Activated T-cell treated with anti-CD3 and anti-CD28 coated beads, Interleukin-2, amount 50 U/mL, for 1 hour (primary cell): ENCODE measurements around the gene DSCAM.

Experiments used
- DNase-seq: peaks from one replicate; pipeline ENCODE4 v3.0.0-alpha.2; 2020

Gene DSCAM

DNA sequence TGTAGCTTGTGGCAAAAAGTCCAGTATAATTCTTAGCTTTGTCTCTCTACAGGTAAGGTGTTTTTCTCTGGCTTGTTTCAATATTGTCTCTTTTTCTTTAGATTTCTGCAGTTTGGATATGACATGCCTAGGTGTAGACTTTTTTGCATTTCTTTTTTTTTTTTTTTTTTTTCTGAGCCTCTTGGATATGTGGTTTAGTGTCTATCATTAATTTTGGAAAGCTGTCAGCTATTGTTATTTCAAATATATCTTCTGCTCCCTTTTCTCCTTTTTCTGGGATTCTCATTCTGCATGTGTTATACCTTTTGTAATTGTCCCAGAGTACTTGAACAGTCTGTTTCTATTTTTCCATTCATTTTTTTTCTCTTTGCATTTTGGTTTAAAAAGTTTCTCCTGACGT, 243.2 kb downstream of the DSCAM start:
- DNase-seq: no peak

DNA sequence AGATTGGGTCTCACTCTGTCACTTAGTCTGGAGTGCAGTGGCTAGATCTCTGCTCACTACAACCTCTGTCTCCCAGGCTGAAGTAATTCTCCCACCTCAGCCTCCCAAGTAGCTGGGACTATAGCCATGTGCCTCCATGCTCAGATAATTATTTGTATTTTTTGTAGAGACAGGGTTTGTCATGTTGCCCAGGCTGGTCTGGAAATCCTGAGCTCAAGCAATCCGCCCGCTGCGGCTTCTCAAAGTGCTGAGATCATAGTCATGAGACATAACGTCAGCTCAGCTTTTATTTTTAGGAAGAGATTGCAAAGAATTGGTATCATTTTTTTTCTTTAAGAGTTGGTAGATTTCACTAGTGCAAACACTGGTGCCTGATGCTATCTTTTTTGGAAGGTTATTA, 244.9 kb downstream of the DSCAM start:
- no peak for DNase-seq

DNA sequence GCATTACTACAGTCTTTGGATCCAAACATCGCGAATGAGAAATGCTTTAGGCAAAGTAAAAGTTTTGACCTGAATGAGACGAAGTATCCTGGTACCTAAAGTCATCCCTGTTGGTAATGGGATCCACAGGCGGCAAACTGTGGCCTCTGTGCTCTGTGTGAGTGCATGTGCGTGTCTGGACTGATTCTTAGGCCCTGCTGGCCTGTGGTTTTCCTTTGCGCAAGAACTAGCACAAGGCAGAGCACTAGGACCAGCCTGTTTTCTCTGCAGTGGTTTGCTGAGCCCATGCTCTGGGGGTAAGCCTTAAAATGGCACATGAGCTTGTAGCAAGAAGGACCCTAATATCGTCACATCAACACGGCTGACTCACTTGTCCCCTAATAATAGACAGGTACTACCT, 251.2 kb downstream of the DSCAM start:
- DNase-seq: no peak

DNA sequence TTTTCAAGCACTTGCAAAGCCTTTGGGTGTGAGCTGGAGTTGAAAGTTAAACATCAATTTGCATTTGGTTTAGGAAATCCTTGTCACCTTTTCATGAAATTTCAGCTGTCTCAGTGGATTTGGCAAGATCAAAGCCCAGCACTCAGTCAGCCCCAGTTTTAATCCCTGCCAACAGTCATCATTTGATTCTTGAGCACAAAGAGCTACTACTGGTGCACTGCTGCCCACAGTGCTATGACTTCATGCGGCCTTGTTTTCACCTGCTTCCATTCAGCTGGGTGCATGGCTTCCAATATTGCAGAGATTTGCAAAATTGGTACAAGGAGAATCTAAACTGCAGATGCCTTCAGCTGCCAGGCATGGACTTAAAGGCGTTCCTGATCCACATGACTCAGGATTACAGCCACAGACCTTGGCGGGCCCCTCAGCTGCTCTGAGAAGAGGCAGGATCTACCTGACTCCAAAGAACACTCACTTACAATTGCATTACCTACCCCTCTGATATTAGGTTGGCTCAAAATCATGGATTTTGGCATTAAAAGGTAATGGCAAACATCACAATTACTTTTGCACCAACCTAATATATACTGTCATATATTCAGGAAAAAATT, 259.1 kb downstream of the DSCAM start:
- DNase-seq: no peak

DNA sequence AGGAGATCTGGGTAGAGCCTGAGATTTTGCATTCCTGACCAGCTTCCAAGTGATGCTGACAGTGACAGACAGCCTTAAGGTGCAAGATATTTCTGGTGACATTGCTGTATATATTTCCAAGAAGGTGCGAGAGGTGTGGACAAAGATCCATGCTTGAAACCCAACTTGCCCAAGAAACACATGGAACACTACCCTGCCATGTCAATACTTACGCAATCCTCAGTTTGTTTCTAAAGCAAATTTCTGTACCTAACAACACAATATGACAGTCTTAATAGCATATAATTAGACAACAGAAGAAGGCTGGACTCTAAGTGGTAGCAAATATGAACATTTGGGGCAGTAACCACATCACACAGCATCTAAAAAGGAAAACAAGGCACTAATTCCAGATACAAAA, 260.4 kb downstream of the DSCAM start:
- no peak for DNase-seq

DNA sequence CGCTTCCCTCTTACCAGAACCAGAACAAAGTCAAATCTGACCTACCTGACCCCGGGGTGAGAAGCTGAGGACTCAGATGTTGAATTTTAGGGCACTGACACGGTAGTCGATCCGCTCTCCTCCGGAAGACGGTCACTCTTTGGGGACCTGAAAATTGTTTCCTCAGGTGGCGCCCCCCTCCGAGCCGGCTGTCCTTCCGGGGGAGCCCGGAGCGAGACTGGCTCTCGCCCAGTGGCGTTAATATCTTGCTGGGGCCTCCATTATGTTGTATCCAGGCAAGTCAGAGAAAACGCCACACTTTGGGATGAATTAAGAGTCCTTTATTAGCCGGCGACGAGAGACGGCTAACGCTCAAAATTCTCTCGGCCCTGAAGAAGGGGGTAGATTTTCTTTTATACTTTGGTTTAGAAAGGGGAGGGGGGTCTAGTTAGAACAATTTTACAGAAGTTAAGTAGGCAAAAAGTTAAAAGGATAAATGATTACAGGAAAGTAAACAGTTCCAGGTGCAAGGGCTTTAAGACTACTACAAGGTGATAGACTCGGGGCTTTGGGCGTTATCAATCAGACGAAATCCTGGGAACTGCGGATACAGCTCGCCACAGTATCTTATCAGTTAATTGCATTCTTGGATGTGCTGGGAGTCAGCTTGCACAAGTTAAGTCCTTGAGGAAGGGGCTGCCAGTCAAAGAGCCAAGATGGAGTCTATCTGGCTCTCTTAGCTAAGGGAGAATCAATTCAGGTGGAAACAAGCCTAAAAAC, 269.5 kb downstream of the DSCAM start:
- no peak for DNase-seq

DNA sequence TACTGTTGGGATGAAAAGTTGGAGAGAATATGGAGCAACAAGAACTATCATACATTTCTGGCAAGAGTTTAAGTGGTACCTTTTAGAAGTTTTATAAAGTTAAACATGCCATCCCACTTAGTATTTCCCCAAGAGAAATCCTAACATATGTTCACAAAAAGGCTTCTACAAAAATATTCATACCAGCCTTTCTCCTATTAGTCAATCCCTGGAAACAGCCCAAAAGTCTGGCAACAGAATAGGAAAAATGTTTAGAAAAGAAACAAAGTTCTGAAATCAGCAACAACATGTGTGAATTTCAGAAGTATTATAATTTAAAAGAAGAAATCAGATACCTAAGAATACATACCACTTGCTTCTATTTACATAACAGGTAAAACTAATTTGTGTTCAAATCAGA, 271.0 kb downstream of the DSCAM start:
- no peak for DNase-seq

DNA sequence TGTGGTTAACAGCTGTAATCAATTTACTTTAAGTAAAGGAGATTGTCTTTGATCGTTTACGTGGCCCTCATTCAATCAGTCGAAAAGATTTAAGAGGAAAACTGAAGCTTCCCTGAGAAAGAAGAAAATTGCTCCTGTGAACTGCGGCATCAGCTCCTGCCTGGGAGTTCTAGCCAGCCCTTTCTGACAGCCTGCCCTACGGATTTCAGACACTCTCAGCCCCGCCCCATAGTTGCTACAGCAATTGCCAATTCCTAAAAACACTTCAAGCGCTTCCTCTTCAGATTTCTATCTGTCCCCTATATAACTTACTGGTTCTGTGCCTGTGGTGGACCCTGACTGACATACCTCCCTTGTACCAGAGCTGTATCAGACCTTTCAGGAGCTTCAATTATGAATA, 277.6 kb downstream of the DSCAM start:
- no peak for DNase-seq

DNA sequence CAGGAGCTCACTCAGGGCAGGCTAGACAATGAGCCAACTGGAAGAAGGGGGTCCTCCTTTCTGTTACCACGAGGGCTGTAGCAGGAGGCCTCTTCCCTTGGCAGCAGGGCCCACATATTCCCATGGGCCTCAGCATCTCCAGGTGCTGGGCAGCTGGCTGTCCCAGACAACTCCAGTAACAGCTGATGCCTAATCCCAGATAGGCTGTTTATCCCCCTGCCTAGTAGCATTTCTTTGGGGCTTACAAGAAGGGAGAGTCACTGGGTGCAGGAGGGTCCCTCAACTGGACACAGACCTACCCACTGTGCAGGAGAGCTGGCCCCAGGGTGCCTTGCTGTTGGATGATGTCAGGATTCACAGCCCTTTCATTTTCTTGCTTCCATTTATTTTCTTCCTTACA, 278.2 kb downstream of the DSCAM start:
- no peak for DNase-seq

DNA sequence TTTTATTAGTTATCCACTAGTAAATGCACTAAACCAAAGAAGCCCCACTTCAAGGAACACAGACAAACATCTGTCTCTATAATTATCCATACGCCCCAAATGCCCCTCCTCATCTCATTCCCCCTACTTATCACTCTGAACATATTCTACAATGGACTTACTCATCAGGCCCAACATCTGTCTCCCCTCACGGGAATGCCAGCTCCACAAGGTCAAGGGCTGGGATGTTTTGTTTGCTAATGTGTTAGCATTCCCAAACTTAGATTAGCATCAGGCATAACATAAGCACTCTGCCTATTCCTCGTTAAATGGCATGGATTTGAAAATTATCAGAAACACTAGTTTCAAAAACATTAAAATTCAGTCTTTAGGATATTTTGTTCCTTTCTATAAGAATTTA, 279.5 kb downstream of the DSCAM start:
- no peak for DNase-seq

DNA sequence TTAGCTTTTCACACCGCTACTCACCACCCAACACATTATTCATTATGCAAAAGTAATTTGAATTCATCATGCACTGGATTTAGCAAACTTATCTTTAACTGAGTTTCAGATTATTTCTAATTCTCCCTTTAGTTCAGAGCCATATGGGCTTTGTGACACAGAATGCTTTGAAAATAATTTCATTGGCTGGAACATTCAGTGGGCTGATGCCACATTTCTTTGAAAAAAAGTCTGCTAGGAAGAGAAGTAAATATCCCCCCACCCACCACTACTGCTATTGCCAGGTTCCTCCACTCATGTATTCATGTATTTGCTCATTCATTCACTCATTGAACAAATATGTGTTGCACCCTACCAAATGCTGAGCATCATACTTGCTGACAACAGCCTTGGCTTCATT, 280.5 kb downstream of the DSCAM start:
- no peak for DNase-seq

DNA sequence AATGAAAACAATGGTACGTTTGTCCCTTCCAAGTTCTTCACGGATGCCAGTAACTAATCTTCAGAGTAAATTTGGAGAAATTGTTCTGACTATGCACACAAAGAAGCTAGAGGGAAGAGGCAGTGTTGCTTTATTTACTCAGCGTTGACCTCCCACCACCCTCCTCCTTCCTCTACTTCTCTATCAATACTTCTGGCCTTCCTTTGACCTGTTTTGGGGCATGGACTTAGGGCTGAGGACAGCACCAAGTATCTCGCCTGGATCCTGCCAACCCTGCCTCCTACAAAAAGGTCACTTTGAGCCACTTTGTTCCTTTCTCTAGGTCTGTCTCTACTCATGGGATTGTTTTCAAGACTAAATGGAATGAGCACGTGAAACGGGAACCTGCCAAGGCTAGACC, 282.6 kb downstream of the DSCAM start:
- DNase-seq: no peak

DNA sequence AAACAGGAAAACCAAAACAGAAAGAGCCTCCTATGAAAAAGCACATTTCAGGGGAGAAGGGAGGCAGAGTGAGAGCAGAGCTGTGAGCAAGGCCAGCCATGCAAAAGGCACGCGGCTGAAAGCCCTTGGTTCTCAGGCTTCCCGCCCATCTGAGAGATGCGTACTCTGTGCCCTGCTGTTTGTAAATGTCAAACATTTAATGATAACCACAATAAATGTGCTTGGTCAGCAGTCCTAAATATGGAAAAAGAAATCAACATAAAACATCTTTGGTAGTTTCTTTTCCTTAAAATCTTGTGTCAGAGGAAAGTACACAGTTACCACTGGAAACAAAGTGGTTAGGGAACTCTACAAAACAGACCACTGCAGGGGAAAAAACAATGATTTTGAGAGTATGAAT, 283.1 kb downstream of the DSCAM start:
- no peak for DNase-seq

DNA sequence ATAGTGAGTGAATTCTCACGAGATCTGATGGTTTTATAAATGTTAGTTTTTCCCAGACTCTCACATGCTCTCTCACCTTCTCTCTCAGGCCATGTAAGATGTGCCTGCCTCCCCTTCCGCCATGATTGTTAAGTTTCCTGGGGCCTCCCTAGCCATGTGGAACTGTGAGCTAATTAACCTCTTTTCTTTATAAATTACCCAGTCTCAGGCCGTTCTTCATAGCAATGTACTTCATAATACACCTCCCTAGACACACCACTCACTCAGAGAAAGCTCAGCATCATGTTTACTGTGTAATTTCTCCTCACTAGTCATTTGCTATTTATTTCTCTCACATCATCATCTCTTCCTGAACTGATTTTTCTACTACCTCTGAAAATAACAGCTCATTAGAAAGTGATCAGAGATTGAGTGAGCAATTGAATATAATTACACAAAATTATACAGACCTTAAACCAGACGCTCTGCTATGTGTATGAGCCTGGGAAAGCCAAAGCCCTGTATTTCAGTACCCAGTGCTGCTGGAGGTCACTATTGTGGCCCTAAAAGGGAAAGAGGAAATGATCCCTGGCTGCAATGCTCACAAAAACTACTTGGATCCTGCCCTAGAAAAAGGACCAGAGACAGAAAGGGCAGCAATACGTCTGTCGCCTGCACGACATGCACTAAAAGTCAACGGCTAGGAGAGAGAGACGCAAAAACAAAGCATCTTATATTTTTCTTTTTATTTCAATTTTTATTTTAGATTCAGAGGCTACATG, 284.5 kb downstream of the DSCAM start:
- DNase-seq: no peak

DNA sequence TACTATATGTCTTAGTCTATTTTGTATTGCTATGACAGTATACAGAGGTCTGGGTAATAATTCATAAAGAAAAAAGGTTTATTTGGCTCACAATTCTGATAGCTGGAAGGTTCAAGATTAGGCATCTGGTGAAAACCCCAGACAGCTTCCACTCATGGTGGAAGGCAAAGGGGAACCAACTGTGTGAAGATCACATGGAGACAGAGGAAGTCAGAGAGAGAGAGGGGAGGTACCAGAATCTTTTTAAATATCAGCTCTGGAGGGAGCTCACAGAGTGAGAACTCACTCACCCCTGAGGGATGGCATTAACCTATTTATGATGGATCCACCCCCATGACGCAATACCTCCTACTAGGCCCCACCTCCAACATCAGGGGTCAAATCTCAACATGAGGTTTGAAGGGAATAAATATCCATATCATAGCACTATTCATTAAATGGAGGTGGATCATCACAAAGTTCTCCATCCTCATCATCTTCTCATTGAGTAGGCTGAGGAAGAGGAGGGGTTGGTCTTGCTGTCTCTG, 290.5 kb downstream of the DSCAM start:
- no peak for DNase-seq

DNA sequence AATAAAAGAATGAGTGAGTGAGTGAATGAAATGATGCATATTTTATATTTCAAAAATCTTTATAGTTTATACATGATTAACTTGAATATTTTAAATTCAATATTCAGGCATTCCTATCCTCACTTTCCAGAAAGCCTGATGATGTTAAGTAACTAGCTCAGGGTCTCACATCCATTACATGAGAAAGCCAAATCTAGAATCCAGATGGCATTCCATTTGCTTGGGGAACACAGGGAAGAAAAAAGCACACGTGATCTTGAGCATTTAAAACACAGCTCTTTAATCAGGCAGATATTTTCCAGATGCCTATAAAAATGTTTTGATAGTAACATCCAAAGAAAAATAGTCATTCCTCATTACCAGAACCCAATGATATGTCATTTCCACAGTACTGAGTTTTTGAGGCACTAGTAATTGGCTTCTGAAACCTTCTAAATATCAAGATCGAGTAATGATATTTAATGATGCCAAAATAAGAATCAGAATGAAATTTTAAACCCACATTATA, 291.9 kb downstream of the DSCAM start:
- no peak for DNase-seq

DNA sequence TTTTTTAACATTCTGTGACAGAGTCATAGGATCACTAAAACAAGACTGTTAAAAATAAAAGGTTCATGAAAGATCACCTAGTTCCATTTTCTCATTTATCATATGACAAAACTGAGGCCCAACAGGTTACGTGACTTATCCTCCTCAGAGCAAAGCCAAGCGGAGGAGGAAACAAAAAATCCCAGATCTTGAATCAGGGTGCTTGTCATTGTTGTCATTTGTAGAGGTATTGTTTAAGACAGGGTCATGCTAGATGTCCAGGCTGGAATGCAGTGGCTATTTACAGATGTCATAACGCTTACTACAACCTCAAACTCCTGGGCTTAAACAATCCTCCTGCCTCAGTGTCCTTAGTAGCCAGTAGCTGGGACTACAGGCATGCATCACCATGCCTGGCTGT, 293.2 kb downstream of the DSCAM start:
- no peak for DNase-seq

DNA sequence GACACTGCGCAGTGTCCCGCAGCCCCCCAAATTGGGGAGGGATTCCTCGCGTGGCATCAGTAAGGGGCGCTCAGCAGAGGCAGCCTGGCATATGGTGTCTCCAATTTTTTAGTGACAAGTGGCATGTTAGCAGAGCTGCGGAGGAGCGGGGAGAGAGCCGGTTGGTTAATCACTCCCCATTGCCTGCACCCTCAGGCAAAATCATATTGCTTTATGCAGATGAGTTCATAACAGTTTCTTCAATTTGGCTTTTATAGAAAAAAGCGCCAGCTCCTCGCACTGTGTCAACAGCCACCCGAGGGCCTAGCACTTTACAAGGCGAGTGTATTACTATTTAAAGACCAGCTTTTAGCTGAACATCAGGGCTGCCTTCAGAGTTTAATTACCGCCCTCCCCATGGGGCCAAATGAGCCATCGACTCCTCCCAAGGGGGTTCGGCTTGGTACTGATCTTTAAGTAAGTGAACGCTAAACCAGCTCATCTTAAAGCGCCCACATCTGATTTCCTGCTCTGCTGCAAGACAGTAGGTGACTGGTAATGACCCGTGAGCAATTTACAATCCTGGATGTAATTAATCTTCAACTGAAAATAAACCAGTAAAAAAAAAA, 298.9 kb downstream of the DSCAM start:
- DNase-seq: no peak

DNA sequence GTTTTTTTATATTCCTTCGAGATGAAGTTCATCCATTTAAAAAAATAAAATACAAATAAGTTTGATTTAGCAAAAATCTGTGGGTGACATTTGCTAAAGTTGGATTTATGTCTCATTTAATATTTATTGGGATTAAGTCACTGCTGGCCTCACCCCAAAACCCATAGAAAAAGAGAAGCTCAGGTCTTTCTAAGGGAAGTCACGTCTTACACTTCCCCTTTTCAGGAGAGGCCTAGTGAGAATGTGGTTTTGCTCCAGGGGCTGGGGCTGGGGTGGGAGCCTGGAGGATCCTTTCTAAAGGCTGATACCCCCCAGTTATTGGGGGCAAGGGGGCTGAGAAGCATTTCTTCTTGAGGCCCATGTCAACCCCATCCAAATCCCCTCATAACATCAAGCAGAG, 300.3 kb downstream of the DSCAM start:
- DNase-seq: no peak

DNA sequence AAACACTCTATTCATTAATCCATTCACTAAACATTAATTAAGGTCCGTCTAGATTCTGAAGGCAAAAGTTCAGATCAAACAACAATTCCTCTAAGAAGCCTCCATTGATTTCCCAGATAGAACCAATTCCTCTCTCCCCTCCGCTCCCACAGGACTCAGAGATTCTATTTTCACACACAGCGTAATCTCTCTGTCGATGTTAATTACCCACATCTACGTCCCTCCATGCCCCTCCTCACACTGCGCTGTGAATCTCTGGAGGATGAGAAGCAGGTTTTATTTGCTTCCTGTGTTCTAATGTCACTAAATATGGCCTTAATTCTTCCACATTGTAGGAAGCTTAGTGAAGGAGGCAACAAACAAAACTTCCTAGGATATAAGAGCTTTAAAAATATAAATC, 306.7 kb downstream of the DSCAM start:
- no peak for DNase-seq

DNA sequence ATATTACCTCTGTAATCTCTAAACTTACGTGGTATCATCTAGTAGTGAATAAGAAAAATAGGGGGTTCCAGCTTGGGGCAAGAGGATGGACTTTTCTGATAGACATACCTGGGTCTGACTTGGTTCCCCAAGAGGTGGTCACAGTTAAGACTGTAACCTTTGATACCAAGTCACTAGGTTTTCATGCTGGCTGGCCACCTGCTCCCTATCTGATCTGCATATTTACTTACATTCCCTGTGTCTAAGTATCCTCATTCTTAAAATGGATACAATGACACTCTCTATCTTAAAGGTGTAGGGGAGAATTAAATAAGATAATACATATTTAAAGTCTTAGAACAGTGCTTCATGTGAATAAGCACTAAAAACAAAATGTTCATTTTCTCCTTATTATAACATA, 312.1 kb downstream of the DSCAM start:
- DNase-seq: no peak

DNA sequence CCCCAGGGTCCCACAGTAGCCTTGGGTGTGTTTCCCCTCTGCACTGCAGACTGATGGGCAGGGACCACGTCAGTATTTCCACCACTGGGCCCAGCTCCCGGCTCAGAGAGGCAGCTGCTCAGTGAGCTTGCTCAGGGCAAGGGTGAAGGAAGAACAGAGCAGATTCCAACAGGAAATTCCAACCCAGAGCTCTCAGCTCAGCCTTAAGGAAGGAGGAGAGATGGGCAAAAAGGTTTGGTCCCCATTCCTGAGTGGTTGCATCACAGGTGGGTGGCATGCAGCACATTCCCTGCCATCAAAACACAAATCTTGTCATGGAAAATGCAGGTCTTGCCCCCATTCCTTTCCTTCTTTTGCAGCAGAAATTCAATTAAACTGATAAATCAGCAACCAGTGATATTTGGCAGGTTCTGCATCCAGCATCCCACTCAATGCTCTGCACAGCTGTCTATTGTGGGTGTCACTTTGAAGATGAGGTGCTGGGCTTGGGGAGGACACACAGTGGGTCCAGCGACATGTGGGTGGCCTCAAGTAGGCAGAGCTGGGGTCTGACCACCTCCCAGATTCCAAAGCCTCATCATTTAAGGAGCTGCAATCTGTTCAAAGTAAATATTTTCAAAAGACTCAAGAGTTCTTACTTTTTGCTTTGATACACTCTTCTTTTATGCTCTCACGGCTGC, 315.4 kb downstream of the DSCAM start:
- no peak for DNase-seq

DNA sequence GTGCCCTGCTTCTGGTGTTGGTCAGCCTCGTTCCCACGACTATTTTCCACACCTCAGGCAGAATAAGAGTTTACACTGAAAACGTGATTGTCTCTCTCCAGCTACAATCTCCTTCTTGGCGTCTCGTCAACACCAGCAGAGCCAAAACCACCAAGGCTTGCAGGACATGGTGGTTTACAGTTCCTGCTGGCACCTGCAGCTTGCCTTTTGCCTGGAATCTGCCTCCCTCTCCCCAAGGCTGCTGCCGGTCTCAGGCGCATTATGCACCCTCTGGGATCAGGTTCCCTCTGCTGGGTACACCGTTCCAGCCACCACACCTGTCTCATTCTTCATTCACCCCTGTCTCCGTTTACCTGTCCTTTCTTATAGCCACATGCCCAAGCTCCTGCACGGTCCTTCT, 315.9 kb downstream of the DSCAM start:
- DNase-seq: no peak
